A549 (cell line): ENCODE data around the gene IFI27L2.

Experiments
- USF2 ChIP-seq: fragments of 450-650 bp; IDR thresholded peaks from 2 replicates; pipeline ENCODE4 v1.6.1; 2014; ENCODE audit warnings: antibody characterized with exemption
- TF ChIP-seq, protein P1 (sequence below): fragments of >200 bp; sonication (Bioruptor Twin); formaldehyde crosslinking; IDR thresholded peaks from 3 replicates; pipeline ENCODE4 v1.5.1; 2016

GRCh38 chr14:94129758-94130414, 482 bp upstream of the IFI27L2 start:
- no peak for TF ChIP-seq USF2
- TF ChIP-seq, protein P1, sequence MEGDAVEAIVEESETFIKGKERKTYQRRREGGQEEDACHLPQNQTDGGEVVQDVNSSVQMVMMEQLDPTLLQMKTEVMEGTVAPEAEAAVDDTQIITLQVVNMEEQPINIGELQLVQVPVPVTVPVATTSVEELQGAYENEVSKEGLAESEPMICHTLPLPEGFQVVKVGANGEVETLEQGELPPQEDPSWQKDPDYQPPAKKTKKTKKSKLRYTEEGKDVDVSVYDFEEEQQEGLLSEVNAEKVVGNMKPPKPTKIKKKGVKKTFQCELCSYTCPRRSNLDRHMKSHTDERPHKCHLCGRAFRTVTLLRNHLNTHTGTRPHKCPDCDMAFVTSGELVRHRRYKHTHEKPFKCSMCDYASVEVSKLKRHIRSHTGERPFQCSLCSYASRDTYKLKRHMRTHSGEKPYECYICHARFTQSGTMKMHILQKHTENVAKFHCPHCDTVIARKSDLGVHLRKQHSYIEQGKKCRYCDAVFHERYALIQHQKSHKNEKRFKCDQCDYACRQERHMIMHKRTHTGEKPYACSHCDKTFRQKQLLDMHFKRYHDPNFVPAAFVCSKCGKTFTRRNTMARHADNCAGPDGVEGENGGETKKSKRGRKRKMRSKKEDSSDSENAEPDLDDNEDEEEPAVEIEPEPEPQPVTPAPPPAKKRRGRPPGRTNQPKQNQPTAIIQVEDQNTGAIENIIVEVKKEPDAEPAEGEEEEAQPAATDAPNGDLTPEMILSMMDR = no peak
